GM19023 (cell line): ENCODE data around the gene THSD7A.

ENCODE experiments used
- ATAC-seq: cut with Tn5 transposase; IDR thresholded peaks from one replicate; pipeline ENCODE4 v1.9.1; 2021; ENCODE audit warnings: mild to moderate bottlenecking, moderate library complexity; ENCODE audit not compliant: unreplicated experiment

THSD7A gene

DNA sequence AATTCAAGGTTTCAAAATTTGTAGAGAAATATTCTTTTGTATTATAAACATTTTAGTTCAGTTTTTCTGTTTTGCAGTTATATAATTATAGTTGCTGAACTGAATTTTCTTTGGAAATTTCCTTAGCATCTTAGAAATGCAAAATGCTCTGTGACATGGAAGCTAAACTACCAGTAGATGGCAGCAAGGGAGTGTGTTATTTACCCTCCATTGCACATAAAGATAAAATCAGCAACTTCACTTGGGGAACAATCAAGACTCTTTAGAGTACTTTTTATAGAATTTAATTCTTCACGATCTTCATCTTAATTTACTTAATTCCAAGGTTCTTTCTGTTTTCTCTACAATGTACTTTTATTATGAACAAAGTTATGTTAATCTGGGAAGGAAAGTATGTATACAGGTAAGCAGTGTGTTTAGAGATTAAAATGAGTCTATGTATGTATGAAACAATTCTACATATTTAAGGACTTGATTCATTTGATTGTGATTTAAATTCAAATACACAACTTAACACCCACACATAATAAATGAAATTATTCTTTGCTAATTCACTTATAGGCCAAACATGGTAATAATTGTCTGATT is 404.2 kb downstream of the THSD7A start:
- ATAC-seq, result no peak

DNA sequence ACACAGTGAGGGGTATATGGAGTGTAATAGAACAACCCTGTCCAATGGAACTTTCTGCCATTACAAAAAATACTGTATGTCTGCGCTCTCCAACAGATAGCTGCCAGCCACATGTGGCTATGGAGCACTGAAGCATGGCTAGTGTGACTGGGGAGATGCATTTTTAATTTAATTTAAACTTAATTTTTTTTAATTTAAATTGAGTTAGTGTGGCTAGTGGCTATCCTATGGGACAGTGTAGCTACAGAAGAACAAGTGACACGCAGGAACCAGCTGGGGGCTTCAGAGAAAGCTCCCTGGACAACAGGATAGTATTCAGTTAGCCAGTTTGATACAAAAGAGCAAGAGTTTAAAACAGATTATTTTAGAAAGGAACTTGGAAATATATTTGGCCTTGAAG is 408.0 kb downstream of the THSD7A start:
- ATAC-seq, result no peak

DNA sequence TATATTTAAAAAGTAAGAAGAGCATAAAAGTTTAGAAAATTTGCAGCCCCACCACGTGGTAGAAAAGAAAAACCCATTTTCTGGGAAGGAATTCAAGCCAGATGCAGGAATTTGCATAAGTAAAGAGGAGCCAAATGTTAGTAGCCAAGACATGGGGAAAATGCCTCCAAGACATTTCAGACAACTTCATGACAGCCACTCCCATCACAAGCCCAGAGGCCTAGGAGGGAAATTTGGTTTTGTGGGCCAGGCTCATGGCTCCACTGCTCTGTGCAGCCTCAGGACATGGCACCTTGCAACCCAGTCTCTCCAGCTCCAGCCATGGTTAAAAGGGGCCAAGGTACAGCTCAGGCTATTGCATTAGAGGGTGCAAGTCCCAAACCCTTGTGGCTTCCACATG is 411.9 kb downstream of the THSD7A start:
- ATAC-seq, result no peak

DNA sequence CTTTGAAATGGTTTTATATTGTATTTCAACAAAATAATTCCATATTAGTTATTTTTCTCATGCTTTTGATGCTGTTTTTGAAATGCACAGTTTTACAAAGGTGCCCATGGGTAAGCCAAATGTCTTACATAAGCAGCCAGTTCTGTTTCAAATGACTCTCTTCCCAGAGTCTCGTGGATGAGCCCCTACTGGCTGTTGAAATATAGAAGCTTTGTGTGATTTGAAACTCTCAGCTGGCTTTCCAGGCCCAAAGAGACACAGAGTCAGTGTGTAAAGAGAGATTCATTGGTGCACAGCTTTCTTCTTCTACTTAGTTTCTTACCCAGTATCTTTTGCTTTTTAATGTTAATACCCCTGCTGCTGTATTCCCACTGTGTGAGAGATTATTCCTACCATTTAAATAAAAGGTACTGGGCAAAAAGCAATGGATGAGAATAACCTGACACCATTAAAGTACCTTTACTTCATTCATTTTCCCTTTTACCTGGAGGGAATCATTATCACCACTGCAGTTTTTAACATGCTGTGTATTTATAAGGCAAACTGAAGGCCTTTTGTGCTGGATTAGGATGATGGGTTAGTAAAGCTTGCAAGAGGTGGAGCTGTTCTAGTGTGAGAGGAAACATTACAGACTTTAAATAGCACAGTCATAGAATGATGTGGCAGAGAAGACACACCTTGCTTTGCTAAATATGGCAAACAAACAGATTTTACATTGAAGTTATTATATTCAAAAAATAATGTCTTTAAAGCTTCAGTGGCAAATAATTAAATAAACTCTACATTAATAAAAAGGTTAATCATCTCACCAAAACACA is 415.1 kb downstream of the THSD7A start:
- ATAC-seq, result no peak

DNA sequence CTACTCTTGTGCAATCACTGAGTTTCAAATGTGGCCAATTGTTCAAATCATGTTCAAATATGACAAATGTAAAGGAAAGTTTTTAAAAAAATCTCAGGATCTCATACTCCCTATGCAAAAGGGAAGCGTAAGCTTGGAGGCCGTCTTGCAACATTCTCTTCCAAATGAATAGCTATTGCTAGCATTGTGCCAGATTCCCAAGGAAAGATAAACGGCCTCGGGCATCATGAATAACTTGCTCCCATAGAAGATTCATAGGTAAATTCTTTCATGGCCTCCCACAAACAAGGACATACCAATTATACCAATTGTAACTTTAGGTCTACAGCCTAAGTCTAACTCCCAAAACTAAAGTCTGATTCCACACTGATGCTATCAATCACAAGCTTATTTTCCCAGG is 416.9 kb downstream of the THSD7A start:
- ATAC-seq, result no peak

DNA sequence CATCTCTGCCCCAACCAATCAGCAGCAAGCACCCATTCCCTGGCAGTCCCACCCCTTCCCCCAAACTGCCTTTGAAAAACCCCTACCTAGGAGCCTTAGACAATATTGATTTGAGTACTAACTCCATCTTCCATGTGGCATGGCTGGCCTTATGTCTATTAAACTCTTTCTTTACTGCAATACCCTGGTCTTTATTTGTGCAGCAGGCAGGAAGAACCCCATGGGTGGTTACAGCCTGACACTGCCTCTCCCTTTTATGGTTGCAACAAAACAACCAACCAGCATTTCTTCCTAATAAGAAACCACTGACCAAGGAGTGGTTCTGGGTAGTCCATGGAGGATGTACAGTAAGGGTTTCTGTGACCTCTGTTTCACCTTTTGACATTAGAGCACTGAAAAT is 418.1 kb downstream of the THSD7A start:
- ATAC-seq, result no peak

DNA sequence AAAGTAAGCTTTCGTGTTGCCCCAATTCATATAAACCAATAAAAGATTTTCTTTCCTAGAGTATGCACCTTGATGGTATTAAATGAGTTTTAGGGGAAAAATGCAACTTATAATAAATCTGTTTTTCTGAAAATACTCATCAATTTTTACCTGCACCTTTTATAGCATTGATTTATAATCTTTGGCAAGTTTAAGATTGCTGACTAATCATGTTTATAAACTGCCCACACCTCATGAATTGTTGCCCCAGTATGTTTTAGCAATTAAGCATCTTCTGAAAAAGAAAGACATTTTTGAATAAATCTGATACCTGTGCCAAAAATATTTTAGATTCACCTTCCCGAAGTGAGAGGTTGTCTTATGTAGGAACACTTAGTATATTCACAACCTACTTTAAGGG is 420.0 kb downstream of the THSD7A start:
- ATAC-seq, result no peak

DNA sequence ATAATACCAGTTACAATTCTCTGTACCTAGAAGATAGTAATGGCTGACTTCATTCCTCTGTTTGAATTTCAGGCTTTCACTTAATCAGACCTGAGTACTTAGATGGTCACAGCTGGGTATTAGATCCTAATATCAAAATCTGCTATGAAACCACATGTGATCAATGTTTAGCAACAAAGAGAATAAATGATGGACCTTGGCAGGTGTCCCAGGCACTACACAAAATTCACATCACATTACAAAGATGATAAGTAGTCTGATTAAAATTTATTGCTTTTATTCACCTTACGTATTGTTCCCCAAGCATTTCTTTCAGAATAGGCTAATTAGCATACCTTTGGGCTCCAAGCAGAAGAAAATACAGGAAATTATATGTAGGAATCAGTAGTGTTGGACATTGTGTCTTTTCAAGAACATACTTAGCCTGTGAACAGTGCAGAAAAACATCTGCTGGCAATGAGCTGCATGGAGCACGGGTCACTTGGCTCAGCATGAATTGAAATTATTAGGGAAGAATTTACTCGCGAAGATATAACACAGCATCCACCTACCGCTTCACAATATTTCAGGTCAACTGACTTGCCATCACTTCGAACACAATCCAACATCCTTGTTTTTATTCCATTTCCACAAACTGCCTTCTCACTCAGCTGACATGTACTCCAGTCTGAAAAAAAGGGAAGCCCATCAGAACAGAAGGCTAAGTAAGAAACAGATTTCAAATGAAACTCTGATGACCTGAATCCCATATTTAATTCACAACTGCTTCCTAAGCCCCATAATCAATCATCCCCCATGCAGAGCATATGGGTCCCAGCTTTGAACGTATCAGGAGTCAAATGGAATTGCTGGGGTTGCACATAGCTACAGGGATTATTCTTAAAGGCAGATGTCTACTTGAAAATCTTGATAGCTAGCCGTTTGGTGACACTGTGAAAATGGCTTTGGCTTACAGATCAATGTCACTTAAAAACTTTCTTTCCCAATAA is 421.0 kb downstream of the THSD7A start:
- ATAC-seq, result no peak

DNA sequence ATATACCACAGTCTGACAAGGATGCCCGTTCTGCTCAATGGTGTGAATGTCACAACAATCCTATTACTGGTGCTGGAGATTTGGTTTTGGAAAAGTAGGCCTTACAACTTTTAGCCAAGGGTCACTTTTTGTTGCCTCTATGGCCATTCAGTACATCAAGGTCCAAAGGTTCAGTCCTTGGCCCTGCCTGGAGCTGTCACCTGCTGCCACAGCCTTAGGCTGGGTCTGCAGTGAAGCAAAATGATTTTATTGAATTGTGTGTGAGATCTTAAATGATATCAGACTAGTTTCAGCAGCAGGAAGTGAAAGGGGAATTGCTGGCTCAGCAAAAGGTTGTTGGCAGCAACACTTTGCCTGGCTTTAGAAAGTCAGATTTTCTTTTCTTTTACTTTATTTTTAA is 427.6 kb downstream of the THSD7A start:
- no peak for ATAC-seq

DNA sequence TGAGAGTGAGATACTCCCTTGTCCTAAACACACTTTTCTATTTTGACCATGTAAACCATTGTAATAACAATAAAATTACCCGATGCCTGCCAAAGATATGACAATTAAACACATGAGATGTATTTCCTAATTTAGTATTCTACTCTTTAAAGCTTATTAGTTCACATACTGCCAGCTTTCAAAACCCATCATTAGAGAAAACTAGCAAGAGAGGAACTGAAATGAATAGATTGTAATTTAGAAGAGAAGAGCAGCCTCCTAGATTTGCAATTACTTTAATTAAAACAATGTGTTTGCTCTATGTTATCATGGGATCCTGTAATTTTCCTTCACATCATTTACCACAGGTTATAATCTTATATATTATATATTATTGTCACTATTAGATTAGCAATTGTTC is 428.2 kb downstream of the THSD7A start:
- no peak for ATAC-seq

DNA sequence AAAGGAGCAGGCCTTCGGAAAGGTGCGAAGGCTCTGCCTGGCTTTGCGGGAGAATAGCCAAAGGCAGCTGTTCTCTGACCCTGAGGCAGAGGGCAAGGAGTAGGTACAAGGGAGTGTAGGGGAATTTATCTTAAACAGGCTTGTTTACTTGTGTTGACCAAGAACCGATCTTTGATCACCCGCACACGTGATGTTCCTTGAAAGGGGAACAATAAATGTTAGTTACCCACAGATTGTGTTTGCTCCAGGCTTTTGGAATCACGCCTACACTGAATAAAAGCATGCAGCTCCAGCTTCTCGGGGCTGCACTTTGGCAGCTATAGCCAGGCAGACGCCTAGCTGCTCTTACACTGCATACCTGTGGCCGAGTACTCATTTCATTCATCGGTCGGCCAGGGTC is 437.6 kb downstream of the THSD7A start:
- ATAC-seq, result no peak

DNA sequence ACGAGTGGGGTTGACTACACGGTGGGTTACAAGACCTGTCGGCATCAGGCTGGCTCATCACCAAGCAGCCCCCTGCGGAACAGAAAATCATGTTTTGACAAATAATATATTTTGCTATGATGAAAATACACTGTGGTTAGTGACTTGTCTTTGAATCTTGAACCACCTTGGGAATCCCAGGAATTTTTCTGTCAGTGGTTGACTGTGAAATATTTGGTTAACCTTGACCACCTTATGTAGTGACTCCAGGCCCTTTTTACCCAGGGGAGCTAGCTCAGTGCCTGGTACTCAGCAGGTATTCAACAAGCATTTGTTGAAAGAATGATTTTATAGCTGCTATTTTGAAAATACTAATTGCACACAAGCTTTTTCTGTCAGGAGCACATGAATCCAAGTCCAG is 452.4 kb downstream of the THSD7A start:
- ATAC-seq, result no peak

DNA sequence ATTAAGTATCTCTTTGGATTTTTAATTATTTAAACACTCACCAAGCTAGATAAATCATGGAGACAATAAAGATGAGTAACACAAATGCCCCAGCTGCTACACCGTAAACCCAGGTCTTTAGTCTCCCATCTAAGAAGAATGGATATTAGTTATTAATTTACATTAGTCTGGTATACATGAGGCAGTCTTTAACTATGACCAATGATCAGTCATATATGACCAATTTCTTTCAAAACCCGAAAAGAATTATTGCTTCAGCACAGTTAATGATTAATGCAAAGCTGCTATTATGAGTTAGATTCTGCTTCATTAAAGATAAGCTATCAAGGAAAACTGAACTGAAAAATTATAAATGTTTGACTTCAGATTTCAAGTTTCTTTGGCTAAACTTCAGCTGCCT is 455.5 kb downstream of the THSD7A start:
- no peak for ATAC-seq

DNA sequence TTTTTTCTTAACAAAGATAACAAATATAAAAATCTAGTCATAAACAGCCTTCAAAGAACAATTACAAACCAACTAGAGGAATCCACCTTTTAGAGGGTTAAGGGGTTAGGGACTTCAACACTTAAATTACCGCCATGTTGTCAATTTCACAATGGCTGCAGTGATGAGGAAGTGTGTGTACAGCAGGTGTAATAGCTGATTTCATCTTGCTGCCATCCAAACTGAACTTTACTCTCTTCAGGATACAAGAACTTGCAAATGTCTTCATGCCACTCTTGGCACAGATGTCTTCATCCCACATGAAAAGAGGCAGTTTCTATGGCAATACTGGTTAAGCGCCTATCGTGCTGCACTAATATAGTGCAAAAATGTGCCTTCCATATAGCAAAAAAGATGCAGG is 457.4 kb downstream of the THSD7A start:
- no peak for ATAC-seq

DNA sequence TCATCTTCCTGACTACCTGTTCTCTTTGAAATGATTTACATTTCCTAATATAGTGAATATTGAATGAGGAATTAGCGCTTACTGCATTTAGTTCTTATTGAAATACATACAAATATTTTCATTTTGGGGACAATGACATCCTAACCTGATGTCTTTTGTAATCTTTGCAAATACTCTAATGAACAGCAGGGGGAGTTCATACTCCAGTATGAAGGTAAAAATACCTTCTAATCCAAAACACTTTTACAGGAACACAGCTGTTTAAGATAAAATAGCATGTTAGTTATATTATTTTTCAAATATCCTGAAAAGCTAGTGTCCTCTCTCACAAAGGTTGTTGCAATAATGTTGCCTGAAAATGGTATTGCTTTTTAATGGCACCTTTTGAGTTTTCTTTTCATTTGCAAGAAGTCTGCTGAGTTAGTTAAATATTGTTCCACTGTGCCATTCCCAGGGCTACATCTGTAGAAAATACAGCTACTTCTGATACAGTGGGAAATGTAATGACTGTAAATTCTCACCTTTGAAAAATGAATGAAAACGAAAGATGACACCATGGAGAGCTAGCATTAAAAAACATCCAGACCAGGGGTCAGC is 458.4 kb downstream of the THSD7A start:
- no peak for ATAC-seq

DNA sequence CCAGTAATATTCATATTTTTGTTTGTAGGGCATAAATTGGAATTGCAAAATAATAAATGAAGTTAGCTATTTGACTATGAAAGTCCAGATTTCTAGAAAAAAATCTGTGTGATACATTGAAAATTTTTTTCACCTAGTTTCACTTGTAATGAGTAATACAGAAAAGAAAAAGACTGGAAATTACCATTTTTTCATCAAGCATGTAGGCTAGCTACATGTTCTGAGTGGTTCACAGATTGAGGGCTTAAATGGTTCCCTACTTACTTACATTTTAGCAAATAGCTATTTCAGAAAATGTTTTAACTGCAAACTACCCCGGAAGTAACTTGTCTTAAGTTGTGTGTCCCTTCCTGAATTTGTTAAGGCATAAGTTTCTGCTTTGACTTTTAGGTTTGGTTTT is 462.3 kb downstream of the THSD7A start:
- ATAC-seq, result no peak

DNA sequence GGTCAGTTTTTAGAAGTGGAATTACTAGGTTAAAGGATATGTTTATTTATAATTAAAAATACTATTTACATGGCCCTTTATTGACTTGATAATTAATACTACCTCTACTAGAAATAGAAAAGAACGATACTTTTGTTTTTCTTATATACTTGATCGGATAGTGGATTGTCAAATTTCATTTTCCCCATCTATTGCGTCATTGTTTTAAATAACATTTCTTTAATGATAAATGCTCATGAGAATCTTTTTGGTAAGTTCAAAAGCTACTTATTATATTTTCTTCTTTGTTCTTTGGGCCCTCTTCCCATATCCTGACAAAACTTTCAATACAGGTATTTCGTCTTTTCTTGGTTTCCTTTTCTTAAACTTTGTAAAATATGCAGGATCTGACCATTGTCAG is 465.9 kb downstream of the THSD7A start:
- ATAC-seq, result no peak

DNA sequence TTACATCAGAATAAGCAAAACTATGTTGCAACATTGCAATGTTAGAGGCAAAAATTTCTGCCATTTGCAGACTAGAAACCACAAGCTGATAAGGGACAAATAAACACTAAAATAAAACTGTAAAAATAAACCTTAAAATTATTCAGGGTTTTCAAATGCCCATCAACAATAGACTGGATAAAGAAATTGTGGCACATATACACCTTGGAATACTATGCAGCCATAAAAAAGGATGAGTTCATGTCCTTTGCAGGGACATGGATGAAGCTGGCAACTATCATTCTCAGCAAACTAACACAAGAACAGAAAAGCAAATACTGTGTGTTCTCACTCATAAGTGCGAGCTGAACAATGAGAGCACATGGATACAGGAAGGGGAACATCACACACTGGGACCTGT is 473.4 kb downstream of the THSD7A start:
- ATAC-seq, result no peak

DNA sequence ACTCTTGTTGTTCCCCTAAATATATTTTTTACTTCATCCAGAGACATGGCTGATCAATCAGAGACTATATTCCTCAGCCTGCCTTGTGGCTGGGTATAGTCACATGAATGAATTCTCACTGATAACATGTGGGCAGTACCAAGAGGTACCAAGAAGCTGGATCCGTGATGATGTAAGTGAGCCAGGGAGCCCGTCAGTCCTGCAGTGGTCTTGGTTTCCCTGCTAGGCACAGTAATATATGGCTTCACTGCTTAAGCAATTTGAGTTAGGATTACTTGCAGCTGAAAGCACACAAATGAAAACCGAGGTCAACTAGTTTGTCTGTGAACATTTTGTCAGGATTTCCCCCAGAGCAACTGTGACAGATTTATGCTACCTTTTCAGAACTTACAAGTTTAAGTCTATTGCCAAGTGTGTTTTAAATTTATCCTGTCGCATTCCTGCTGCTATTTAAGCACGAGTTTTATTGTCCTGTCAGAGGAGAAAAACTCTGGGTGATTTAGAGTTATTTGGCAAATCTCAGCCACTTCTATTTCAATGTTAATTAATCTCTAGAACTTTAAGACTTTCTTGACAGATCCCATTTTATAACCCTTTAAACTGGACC is 476.5 kb downstream of the THSD7A start:
- no peak for ATAC-seq

DNA sequence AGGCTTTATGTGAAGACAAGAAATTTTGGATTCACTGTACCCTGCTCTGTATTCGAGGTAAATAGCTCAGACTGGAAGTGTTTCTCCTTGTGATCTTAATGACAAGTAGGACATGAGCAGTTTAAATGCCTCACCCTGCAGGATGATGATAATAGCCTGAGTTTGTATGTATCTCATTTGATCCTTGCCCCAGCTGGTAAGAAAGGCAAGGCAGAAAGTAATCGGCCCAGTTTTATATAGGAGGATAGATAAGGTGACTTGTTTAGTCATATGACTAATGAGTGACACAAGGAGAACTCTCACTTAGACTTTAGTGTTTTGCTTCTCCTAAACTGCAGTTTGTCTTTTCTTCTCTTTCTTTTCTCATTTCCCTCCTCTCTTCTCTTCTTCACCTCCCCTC is 485.7 kb downstream of the THSD7A start:
- ATAC-seq, result no peak

DNA sequence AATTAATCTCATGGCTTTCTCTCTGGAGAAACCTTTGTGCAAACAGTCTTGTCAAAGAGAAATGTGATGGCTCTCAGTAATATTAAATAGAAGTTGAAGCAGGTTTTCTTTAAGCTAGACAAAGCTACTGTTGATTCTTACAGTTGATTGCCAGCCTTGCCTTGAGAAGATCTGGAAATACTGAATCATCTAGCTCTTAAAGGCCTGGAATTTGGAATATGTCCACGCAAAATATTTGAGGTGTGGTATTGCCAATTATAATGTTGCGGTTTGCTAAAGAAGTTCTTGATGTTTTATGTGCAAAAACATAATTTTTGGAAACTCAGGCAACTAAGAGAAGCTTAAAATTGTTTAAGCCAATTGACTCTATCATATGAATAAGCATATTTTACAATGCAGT is 486.4 kb downstream of the THSD7A start:
- ATAC-seq, result no peak
